HEK293 (cell line): ENCODE measurements around the gene SH3D19.

ENCODE experiments used
- CTCF ChIA-PET: fragments of 350-600 bp; formaldehyde crosslinking; extraction: SDS; loops from one replicate; lab custom pipeline; 2021; ENCODE audit warnings: antibody characterized with exemption; lab: Yijun Ruan, JAX
- POLR2A ChIA-PET: fragments of 300-600 bp; formaldehyde crosslinking; extraction: SDS; loops from one replicate; lab custom pipeline; 2020; ENCODE audit warnings: antibody characterized with exemption, inconsistent platforms; lab: Yijun Ruan, JAX
- H3K27ac ChIP-seq: fragments of 200-500 bp; sonication (Bioruptor generic); 2 replicates; pipeline ENCODE4 v1.5.1; 2014; ENCODE audit warnings: low read depth, low read length, control low read depth, inconsistent platforms; ENCODE audit errors: extremely low read depth
- H3K36me3 ChIP-seq, 2 experiments: fragments of 200-500 bp in 1 of 2; sonication (Bioruptor generic) in 1 of 2; 1 replicate in 1 of 2; 2 replicates in 1 of 2; pipeline ENCODE4 v1.5.1; 2014 to 2017; ENCODE audit warnings: inconsistent platforms in 2 of 2, low read length in 2 of 2; ENCODE audit not compliant: control insufficient read depth in 2 of 2, insufficient read depth in 1 of 2
- H3K4me1 ChIP-seq: fragments of 200-500 bp; sonication (Bioruptor generic); 2 replicates; pipeline ENCODE4 v1.5.1; 2014; ENCODE audit warnings: mild to moderate bottlenecking, low read length, inconsistent platforms; ENCODE audit not compliant: control insufficient read depth, insufficient read depth
- H3K4me3 ChIP-seq: 2 replicates; pipeline ENCODE4 v1.5.1; 2011; ENCODE audit warnings: low read depth, mild to moderate bottlenecking, control low read depth, low read length, moderate library complexity
- H3K9me3 ChIP-seq: fragments of 200-500 bp; sonication (Bioruptor generic); 2 replicates; pipeline ENCODE4 v1.5.1; 2014; ENCODE audit warnings: low read depth, low read length, inconsistent platforms; ENCODE audit not compliant: control insufficient read depth, insufficient read depth
- IKZF3 ChIP-seq: fragments of 450-650 bp; IDR thresholded peaks from 2 replicates; pipeline ENCODE4 v1.5.0; 2018; ENCODE audit warnings: missing biosample characterization, mild to moderate bottlenecking, missing genetic modification characterization, moderate library complexity
- MYNN ChIP-seq: fragments of 450-650 bp; formaldehyde crosslinking; IDR thresholded peaks from 2 replicates; pipeline ENCODE4 v1.5.1; 2016; ENCODE audit warnings: missing biosample characterization, missing genetic modification characterization, borderline replicate concordance
- SCRT1 ChIP-seq: fragments of 450-650 bp; formaldehyde crosslinking; IDR thresholded peaks from 2 replicates; pipeline ENCODE4 v1.5.1; 2016; ENCODE audit warnings: missing biosample characterization, missing genetic modification characterization, borderline replicate concordance
- SP7 ChIP-seq: fragments of 450-650 bp; formaldehyde crosslinking; IDR thresholded peaks from 2 replicates; pipeline ENCODE4 v1.5.1; 2016; ENCODE audit warnings: missing biosample characterization, missing genetic modification characterization
- ZEB2 ChIP-seq: fragments of 450-650 bp; formaldehyde crosslinking; IDR thresholded peaks from 2 replicates; pipeline ENCODE4 v1.5.1; 2016; ENCODE audit warnings: missing biosample characterization, missing genetic modification characterization
- ZNF266 ChIP-seq: fragments of 450-650 bp; formaldehyde crosslinking; IDR thresholded peaks from 2 replicates; pipeline ENCODE4 v1.5.1; 2016; ENCODE audit warnings: missing biosample characterization, missing genetic modification characterization, low read depth
- ZNF292 ChIP-seq: fragments of 450-650 bp; formaldehyde crosslinking; IDR thresholded peaks from 2 replicates; pipeline ENCODE4 v1.5.1; 2016; ENCODE audit warnings: low read depth, missing biosample characterization, missing genetic modification characterization, borderline replicate concordance
- ZNF350 ChIP-seq: fragments of 450-650 bp; formaldehyde crosslinking; IDR thresholded peaks from 2 replicates; pipeline ENCODE4 v1.5.0; 2017; ENCODE audit warnings: missing biosample characterization, mild to moderate bottlenecking, missing genetic modification characterization
- ZNF37A ChIP-seq: fragments of 450-650 bp; IDR thresholded peaks from 2 replicates; pipeline ENCODE4 v1.5.1; 2018; ENCODE audit warnings: missing biosample characterization, missing genetic modification characterization
- ZNF391 ChIP-seq: fragments of 450-650 bp; formaldehyde crosslinking; IDR thresholded peaks from 2 replicates; pipeline ENCODE4 v1.5.1; 2016; ENCODE audit warnings: low read depth, missing biosample characterization, missing genetic modification characterization, borderline replicate concordance
- ZNF426 ChIP-seq: fragments of 450-650 bp; formaldehyde crosslinking; IDR thresholded peaks from 2 replicates; pipeline ENCODE4 v1.5.1; 2017; ENCODE audit warnings: missing biosample characterization, missing genetic modification characterization, mild to moderate bottlenecking, inconsistent platforms, moderate library complexity
- ZNF514 ChIP-seq: fragments of 450-650 bp; formaldehyde crosslinking; IDR thresholded peaks from 2 replicates; pipeline ENCODE4 v1.5.1; 2016; ENCODE audit warnings: missing biosample characterization, missing genetic modification characterization
- ZNF555 ChIP-seq: fragments of 450-650 bp; formaldehyde crosslinking; conservative IDR thresholded peaks from 2 replicates; pipeline ENCODE4 v1.5.1; 2017; ENCODE audit warnings: missing biosample characterization, mild to moderate bottlenecking, missing genetic modification characterization, inconsistent platforms
- ZNF585B ChIP-seq: fragments of 450-650 bp; formaldehyde crosslinking; IDR thresholded peaks from 2 replicates; pipeline ENCODE4 v1.5.1; 2016; ENCODE audit warnings: missing biosample characterization, missing genetic modification characterization
- ZNF596 ChIP-seq: fragments of 450-650 bp; IDR thresholded peaks from 2 replicates; pipeline ENCODE4 v1.5.0; 2018; ENCODE audit warnings: missing biosample characterization, mild to moderate bottlenecking, missing genetic modification characterization, moderate library complexity
- ZNF629 ChIP-seq: fragments of 450-650 bp; formaldehyde crosslinking; IDR thresholded peaks from 2 replicates; pipeline ENCODE4 v1.5.1; 2017; ENCODE audit warnings: missing biosample characterization, missing genetic modification characterization
- ZNF677 ChIP-seq: fragments of 450-650 bp; IDR thresholded peaks from 2 replicates; pipeline ENCODE4 v1.5.0; 2018; ENCODE audit warnings: missing biosample characterization, mild to moderate bottlenecking, missing genetic modification characterization, moderate library complexity
- ZSCAN23 ChIP-seq: fragments of 450-650 bp; formaldehyde crosslinking; IDR thresholded peaks from 2 replicates; pipeline ENCODE4 v1.5.1; 2016; ENCODE audit warnings: missing biosample characterization, missing genetic modification characterization
- TF ChIP-seq, protein P1 (sequence below): fragments of 450-650 bp; IDR thresholded peaks from 2 replicates; pipeline ENCODE4 v1.5.1; 2018; ENCODE audit warnings: missing biosample characterization, missing genetic modification characterization
- TF ChIP-seq, protein P2 (sequence below): fragments of 450-650 bp; formaldehyde crosslinking; IDR thresholded peaks from 2 replicates; pipeline ENCODE4 v1.5.1; 2017; ENCODE audit warnings: missing biosample characterization, missing genetic modification characterization

Gene SH3D19

DNA sequence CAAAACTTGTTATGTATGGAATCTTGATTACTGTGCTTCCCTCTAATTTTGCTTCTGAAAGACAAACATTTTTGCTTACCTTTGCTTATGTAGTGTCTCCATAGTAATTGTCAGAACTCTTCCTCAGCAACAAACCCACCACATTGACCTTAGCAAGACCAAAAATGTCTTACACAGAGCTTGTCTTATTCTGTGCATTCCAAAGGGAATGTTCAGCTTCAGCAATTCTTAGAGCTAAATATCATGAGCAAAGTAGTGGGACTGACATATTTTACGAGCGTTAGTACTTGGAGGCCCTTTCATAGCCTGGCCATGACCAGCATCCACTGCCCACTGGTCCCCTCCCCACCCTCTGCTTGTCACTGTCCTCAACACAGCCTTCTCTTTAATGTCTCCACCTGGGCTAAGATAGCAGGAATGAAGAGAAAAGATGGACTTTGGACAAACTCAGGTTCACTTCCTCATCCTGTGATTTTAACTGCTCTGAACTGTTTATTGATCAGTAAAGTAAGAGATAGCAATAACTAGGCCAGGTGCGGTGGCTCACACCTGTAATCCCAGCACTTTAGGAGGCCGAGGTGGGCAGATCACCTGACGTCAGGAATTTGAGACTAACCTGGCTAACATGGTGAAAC is 15.5 kb upstream of the SH3D19 start (continued):
- TF ChIP-seq, protein P1, sequence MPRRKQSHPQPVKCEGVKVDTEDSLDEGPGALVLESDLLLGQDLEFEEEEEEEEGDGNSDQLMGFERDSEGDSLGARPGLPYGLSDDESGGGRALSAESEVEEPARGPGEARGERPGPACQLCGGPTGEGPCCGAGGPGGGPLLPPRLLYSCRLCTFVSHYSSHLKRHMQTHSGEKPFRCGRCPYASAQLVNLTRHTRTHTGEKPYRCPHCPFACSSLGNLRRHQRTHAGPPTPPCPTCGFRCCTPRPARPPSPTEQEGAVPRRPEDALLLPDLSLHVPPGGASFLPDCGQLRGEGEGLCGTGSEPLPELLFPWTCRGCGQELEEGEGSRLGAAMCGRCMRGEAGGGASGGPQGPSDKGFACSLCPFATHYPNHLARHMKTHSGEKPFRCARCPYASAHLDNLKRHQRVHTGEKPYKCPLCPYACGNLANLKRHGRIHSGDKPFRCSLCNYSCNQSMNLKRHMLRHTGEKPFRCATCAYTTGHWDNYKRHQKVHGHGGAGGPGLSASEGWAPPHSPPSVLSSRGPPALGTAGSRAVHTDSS, result no peak
- TF ChIP-seq ZNF37A (no peak), SP7 (tag by site-specific recombination) (no peak), ZNF391 (tag by site-specific recombination) (no peak), ZNF350 (no peak)
- TF ChIP-seq, protein P2, sequence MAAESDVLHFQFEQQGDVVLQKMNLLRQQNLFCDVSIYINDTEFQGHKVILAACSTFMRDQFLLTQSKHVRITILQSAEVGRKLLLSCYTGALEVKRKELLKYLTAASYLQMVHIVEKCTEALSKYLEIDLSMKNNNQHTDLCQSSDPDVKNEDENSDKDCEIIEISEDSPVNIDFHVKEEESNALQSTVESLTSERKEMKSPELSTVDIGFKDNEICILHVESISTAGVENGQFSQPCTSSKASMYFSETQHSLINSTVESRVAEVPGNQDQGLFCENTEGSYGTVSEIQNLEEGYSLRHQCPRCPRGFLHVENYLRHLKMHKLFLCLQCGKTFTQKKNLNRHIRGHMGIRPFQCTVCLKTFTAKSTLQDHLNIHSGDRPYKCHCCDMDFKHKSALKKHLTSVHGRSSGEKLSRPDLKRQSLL (tag by site-specific recombination), result no peak

DNA sequence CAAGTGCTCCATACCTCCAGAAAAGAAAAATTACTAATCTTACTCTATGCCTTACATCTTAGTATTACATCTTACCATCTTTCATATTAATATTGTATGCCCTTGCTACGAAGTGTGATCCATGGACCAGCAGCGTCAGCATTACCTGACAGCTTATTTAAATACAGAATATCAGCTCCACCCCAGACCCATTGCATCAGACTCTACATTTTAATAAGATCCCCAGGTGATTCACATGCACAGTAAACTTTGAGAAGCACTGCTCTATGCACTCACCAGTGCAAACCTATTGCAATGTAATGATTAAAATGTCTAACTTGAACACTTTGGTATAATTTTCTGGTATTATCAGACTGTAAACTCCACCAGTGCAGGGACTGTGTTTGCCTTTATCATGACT is 14.1 kb upstream of the SH3D19 start:
- H3K4me3 ChIP-seq, result no peak overlapping the region
- CTCF ChIA-PET, result no interaction called here
- POLR2A ChIA-PET, result no interaction called here
- no peak for TF ChIP-seq ZSCAN23 (tag by site-specific recombination)
- TF ChIP-seq ZNF292 (tag by site-specific recombination), result no peak
- no peak for TF ChIP-seq ZNF266 (tag by site-specific recombination)
- no peak for TF ChIP-seq ZNF585B (tag by site-specific recombination)
- TF ChIP-seq ZNF596 (tag by site-specific recombination), result no peak
- no peak for TF ChIP-seq MYNN (tag by site-specific recombination)
- TF ChIP-seq IKZF3 (tag by site-specific recombination), result no peak
- no peak for TF ChIP-seq SCRT1 (tag by site-specific recombination)
- TF ChIP-seq ZNF514, result no peak
- no peak for TF ChIP-seq ZNF629 (tag by site-specific recombination)
- TF ChIP-seq ZNF426 (tag by site-specific recombination), result no peak
- no peak for TF ChIP-seq ZEB2 (tag by site-specific recombination)
- no peaks in the 10 kb centered on the region for H3K4me1 ChIP-seq
- no peaks in the 10 kb centered on the region for H3K9me3 ChIP-seq
- no peaks in the 10 kb centered on the region for H3K36me3 ChIP-seq
- H3K27ac ChIP-seq, result no peak overlapping the region

DNA sequence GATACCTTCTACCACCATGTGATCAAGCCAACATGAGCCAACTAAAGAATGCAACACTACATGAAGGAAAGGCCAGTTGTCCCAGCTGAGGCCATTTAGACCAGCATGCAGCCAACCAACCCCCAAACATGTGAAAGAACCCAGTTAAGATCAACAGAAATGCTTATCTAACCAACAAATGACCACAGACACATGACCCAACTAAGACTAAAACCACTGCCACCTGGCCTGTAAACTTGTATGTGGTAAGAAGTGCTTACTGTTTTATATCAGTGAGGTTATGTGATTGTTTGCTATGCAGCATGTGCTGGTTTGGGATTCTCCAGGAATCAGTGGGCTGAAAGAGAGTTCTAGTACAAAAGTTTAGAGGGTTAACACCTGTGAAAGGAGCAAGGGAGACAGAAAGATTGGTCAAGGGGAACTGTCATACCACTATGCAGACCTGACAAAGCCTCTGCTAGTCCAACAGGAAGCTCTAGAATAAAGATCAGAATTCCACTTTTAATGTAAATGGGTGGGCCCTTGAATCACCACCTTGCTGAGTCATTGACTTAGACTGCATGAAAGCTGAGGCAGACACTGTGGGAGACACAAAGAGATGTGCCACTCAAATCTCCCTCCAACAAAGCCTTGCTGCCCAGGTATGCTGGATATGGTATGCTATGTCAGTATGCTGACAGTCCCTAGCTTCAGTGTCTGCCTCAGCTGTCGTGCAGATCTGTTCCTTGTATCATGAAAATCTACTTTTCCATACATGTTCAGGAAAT is 6.1 kb upstream of the SH3D19 start:
- Histone ChIP-seq H3K9me3 (no peaks in the 10 kb centered on the region), H3K36me3 (no peaks in the 10 kb centered on the region), H3K4me1 (no peaks in the 10 kb centered on the region), H3K27ac (no peak overlapping the region), H3K4me3 (no peak overlapping the region)
- ChIA-PET POLR2A (no interaction called here), CTCF (no interaction called here)
- TF ChIP-seq ZNF677 (tag by site-specific recombination), result 0 out of 2 replicates have a peak, but pooled peaks have one; percentile 32
- TF ChIP-seq ZNF555 (tag by site-specific recombination), result no peak
